Left renal pelvis (tissue), 4 donors: ENCODE results near the gene ALKBH8. TPM values are rescaled to one million over a fixed set of nuclear protein-coding genes. Genes with fewer than 3 reads are reported as not detected.

Experiments used
- DNase-seq, 4 donors: peaks; one replicate each; pipeline ENCODE4 v3.0.0-alpha.2; 2013; ENCODE audit warnings: low read depth in 4 of 4, low spot score in 3 of 4
- polyA plus RNA-seq, 4 donors: library from polyadenylated mRNA; unstranded; fragments of 120-200 nt; gene quantifications; one replicate each; pipeline ENCODE4 v1.2.1, GENCODE V29; 2013; ENCODE audit not compliant: insufficient read length in 4 of 4

Gene ALKBH8
- polyA plus RNA-seq, 4 donors = 8.4 to 14.6 (median 11.1) TPM

GRCh38 chr11:107453594-107454286 lies 111.8 kb downstream of the ALKBH8 start:
- no peak for DNase-seq

Other genes starting within 250 kb of the ALKBH8 start
- 10 to 100 TPM; 19.1 to 25.2 (median 21.5) TPM for gene CWF19L2, start 107.9 kb downstream of the ALKBH8 start, polyA plus RNA-seq
- under 1 TPM in 3 of 4 donors, not detected in 1; 0.19 to 0.33 (median 0.27) TPM for gene ELMOD1, start 25.4 kb upstream of the ALKBH8 start, polyA plus RNA-seq
- under 1 TPM in 3 of 4 donors, not detected in 1; 0.24 to 0.92 (median 0.31) TPM for gene SLN, start 146.3 kb upstream of the ALKBH8 start, polyA plus RNA-seq